Suppressor macrophage treated with lipopolysaccharide for 1 hour (primary cell): Measurements from ENCODE around the gene NPW.

Experiments
- DNase-seq, 3 donors: peaks; one replicate each; pipeline ENCODE4 v3.0.0-alpha.2; 2020 to 2022

Gene NPW

GRCh38 chr16:1984347-1985225, 35.0 kb upstream of the NPW start:
- DNase-seq, result peak in 1 of 3 donors; percentile 30

GRCh38 chr16:1985466-1986150, 34.0 kb upstream of the NPW start:
- DNase-seq, result no peak

DNA sequence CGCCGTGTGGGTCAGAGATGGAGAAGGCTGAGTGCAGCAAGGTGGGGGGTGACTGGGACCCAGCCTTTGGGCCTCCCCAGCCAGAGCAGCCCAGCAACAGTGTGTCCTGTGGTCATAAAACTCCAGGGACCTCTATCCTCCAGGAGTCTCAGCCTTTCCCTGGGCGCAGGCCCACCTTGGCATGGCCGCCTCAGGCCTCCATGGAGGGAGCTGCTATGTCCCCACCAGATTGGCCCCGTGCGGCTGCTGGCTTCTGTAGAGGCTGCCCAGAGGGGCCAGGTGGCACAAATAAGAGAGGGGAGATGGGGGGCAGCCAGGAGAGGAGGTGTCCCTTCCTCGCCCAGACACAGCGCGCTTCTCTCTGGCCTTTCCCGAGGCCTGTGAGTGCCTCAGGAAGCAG, 32.4 kb upstream of the NPW start:
- no peak for DNase-seq

DNA sequence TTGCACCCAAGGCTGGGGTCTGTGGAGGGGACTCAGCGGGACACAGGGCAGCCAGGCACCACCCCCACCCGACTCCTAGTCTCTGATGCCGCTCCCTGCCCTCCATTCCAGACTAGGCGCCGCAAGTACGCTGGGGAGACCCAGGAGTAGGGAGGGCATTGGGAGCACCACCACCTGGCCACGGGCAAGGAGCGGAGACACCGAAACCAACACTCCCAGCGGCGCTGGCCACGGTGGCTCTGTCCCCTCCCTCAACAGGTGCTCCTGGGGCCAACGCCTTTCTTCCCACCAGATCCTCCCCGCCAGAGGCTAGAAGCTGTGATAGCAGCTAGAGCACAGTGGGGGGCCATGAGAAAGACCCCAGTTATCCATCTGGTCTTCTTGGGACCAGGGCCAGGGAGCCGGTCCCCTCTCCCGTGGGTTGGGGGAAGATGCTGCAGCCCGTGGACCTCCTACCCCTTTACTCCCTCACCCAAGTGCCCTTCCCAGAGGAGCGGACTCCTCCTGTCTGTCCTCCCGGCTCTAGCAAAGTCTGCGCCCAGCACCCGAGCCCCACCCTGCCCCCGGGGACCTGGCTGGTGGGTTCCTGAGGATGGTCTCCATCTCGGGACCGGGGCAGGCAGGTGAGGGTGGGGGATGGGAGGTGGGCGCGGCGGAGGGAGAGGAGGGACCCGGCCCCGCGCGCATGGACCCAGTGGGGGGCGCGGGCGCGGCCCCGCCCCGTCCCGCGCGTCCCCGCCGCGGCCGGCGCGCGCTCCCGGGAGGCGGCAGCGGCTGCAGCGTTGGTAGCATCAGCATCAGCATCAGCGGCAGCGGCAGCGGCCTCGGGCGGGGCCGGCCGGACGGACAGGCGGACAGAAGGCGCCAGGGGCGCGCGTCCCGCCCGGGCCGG, 30.1 kb upstream of the NPW start, which contains the start of gene SYNGR3:
SYNGR3 (plus strand) TSS at position 762 of the 892 bp plus-strand sequence. CDS start 133 bp downstream, outside the sequence.
- peak in 2 of 3 donors; percentile 28 to 54 for DNase-seq

- no peak for DNase-seq
These were observed 29.6 kb upstream of the NPW start for GRCh38 chr16:1990101-1990350.

- DNase-seq, result no peak
These were observed 29.0 kb upstream of the NPW start for GRCh38 chr16:1990351-1991134.

- peak; percentile 44 to 59 (median 55) for DNase-seq
These were observed 28.4 kb upstream of the NPW start for GRCh38 chr16:1991135-1991551.

- no peak for DNase-seq
These were observed 28.0 kb upstream of the NPW start for GRCh38 chr16:1991588-1991947.

DNA sequence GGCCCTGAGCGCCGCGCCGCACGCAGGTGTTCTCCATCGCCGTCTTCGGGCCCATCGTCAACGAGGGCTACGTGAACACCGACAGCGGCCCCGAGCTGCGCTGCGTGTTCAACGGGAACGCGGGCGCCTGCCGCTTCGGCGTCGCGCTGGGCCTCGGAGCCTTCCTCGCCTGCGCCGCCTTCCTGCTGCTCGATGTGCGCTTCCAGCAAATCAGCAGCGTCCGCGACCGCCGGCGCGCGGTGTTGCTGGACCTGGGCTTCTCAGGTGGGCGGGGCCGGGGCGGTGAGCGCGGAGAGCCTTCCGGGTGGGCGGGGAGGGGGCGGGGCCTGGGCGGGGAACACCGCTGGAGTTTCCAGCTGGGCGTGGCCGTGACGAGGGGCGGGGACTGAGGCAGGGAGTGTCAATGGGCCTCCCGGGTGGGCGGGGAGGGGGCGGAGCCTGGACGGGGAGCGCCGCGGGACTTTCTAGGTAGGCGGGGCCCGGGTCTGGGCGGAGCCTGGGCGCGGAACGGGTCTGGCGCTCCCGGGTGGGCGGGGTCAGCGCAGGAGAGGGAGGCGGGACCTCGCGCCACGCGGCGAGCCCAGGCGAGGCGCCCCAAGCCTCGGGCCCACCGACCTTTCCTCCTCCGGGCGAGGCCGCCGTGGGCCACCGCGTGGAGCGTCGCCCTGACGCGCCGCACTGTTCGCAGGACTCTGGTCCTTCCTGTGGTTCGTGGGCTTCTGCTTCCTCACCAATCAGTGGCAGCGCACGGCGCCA, 27.5 kb upstream of the NPW start:
- DNase-seq, result peak; percentile 96 to 100 (median 99)

- DNase-seq, result no peak
These were observed 26.8 kb upstream of the NPW start for GRCh38 chr16:1992704-1993317.

- peak in 2 of 3 donors; percentile 43 to 53 for DNase-seq
These were observed 25.9 kb upstream of the NPW start for GRCh38 chr16:1993731-1994131.

- no peak for DNase-seq
These were observed 21.9 kb upstream of the NPW start for GRCh38 chr16:1997494-1998359.

DNA sequence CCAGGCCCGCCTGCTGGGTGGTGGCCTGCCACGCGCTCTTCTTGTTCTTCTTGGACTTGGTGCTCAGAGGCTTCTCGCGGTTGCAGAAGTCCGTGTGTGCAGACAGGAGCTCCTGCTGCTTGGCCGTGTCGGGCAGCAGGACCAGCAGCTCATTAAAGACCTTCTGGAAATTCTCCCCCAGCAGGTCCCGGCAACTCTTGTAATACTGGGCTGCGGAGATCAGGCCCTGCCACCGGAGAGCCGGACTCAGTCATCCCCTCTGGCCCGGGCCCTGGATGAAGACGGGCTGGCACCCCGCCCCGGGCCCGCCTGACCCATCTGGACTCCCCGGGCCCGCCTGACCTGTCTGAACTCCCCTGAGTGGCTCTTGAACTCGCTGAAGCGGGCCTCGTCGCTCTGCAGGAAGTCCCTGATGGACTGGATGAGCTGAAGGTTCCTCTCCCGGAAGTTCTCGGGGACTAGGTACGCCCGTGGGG, 21.2 kb upstream of the NPW start:
- no peak for DNase-seq

GRCh38 chr16:1998852-1999801, 20.5 kb upstream of the NPW start:
- no peak for DNase-seq

DNA sequence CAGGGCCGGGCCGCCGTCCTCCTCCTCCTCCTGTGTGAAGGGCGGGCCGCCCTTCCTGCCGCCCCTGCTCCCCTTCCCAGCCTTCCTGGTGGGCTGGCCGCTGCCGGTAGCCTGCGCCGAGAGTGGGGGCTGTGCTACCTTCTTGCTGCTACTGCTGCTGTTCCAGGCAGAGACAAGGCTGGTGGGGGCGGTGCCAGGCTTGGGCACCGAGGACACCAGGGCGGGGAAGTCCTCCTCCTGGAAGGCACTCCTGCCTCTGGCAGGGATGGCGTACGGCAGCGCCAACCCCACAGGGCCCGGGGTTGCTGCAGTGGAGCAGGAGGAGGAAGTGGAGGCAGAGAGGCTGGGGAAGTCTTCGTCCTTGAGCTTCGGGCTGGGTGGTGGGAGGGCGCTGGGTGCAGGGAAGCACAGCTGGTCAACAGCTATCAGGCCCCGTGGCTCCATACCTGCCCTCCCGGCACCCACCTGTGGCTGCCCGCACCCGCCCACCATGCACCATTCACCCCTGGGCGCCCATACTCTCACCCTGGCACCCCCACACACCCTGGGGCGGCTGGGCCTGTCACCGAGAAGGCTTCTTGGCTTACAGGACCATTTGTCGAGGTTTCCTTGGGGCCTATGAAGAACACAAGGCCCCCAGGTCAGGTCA, 19.6 kb upstream of the NPW start:
- DNase-seq, result no peak

DNA sequence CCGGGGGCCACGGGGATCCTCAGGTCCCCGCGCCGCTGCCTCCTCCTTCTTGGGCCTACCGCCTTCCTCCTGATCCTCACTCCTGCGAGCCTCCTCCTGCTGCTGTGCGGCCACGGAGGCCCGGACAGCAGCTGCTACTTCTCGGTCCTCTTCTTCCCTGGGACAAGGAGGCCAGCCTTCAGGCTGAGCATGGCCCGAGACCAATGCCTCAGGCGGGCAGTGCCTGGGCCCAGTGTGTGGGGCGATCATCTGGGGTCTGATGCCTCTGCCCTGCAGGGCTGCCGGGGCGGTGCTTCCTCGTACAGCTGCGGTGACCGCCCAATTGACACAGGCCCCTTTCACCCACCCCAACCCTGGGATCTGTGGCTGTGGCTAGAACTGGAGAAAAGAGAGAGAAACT, 18.6 kb upstream of the NPW start:
- no peak for DNase-seq

- no peak for DNase-seq
These were observed 17.9 kb upstream of the NPW start for GRCh38 chr16:2001456-2002355.
